ENCODE measurements around the gene FNDC5.

The FNDC5 gene

DNA sequence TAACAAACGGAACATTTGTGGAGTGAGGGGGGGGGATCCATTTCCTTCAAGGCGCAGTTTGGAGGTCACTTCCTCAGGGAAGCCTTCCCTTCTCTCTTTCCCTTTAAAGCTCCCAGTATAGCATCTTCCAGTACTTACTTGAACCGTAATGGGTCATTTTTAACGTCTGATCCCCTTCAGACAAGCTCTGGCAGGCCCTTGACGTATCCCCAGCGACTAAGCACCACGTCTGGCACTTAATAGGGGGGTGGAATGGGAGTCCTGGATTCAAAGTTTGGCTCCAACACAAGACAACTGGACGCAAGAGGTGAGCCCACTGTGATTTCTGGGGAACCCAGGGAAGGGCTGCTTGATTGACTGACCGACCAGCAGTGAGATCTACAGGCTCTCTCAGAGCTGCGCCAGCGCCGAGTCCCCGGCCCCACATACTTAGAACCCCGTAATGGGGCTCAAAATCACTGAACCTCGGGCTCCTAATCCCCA lies 54.0 kb downstream of the FNDC5 start:
- no peak for DNase-seq (ENCODE audit: low read depth in 2 of 2)

GRCh38 chr1:32813941-32814739 lies 56.6 kb downstream of the FNDC5 start:
- DNase-seq (ENCODE audit: low read depth in 2 of 2) = no peak

Measured in stimulated activated CD8-positive, alpha-beta memory T cell treated with anti-CD3 and anti-CD28 coated beads, Interleukin-2, amount 100 ng/mL, for 1 hour (primary cell).